WTC11 (cell line): ENCODE measurements around the gene SH3D19. TPM values are rescaled to one million over a fixed set of nuclear protein-coding genes. Genes with fewer than 3 reads are reported as not detected.
A peak's percentile ranks its signal among the peaks of the same experiment; 100 is the strongest.

Source experiments
- ATAC-seq: fragments of 200-7000 bp; cut with Tn5 transposase; 2 replicates; pipeline ENCODE4 v1.10.0; 2021; ENCODE audit warnings: mild to moderate bottlenecking, moderate library complexity
- CTCF ChIA-PET: fragments of 300-600 bp; sonication (Branson Sonifier 250); formaldehyde crosslinking; loops from one replicate; lab custom pipeline; 2021; ENCODE audit warnings: antibody characterized with exemption; lab: Charles Lee
- POLR2A ChIA-PET: fragments of 350-600 bp; sonication (Branson Sonifier 250); formaldehyde crosslinking; loops from one replicate; lab custom pipeline; 2021; ENCODE audit warnings: antibody characterized with exemption; lab: Charles Lee
- DNase-seq: peaks from one replicate; pipeline ENCODE4 v3.0.0; 2021; ENCODE audit warnings: low spot score
- H3K27ac Mint-ChIP-seq: 2 replicates; pipeline ENCODE4 v1.8.0; 2021; ENCODE audit warnings: mixed read lengths
- H3K27me3 Mint-ChIP-seq: 2 replicates; pipeline ENCODE4 v1.8.0; 2021; ENCODE audit warnings: low read depth, mild to moderate bottlenecking, moderate library complexity, mixed read lengths
- H3K36me3 Mint-ChIP-seq: 2 replicates; pipeline ENCODE4 v1.8.0; 2021; ENCODE audit warnings: mixed read lengths
- H3K4me1 Mint-ChIP-seq: 2 replicates; pipeline ENCODE4 v1.8.0; 2022; ENCODE audit warnings: mixed read lengths
- H3K4me3 Mint-ChIP-seq: 2 replicates; pipeline ENCODE4 v1.8.0; 2021; ENCODE audit warnings: mild to moderate bottlenecking, moderate library complexity, mixed read lengths
- H3K9me3 Mint-ChIP-seq: 2 replicates; pipeline ENCODE4 v1.8.0; 2021; ENCODE audit warnings: mixed read lengths
- CREB1 ChIP-seq: sonication (generic); formaldehyde crosslinking; IDR thresholded peaks from 2 replicates; pipeline ENCODE4 v1.8.0; 2023; ENCODE audit warnings: mild to moderate bottlenecking, missing genetic modification reagents
- E2F1 ChIP-seq: sonication (generic); formaldehyde crosslinking; IDR thresholded peaks from 2 replicates; pipeline ENCODE4 v1.8.0; 2022; ENCODE audit warnings: mild to moderate bottlenecking, missing genetic modification reagents
- ELF4 ChIP-seq: sonication (generic); formaldehyde crosslinking; IDR thresholded peaks from 2 replicates; pipeline ENCODE4 v1.8.1; 2022; ENCODE audit warnings: low read depth, mild to moderate bottlenecking, moderate library complexity, missing genetic modification reagents
- FOXJ3 ChIP-seq: sonication (generic); formaldehyde crosslinking; IDR thresholded peaks from 2 replicates; pipeline ENCODE4 v1.9.0; 2021; ENCODE audit warnings: missing genetic modification reagents, mild to moderate bottlenecking, borderline replicate concordance
- FOXP1 ChIP-seq: sonication (generic); formaldehyde crosslinking; IDR thresholded peaks from 2 replicates; pipeline ENCODE4 v1.8.0; 2022; ENCODE audit warnings: missing genetic modification reagents, mild to moderate bottlenecking, moderate library complexity, borderline replicate concordance
- GTF2I ChIP-seq: fragments of 250-450 bp; sonication (Bioruptor Pico); conservative IDR thresholded peaks from 2 replicates; pipeline ENCODE4 v1.4.0; 2021; ENCODE audit warnings: mild to moderate bottlenecking
- MXD4 ChIP-seq: fragments of 250-450 bp; sonication (Bioruptor Pico); IDR thresholded peaks from 2 replicates; pipeline ENCODE4 v1.8.0; 2021; ENCODE audit warnings: mild to moderate bottlenecking, moderate library complexity, borderline replicate concordance
- RELA ChIP-seq: sonication (generic); formaldehyde crosslinking; IDR thresholded peaks from 2 replicates; pipeline ENCODE4 v1.8.1; 2022; ENCODE audit warnings: missing genetic modification reagents, mild to moderate bottlenecking, borderline replicate concordance
- USF1 ChIP-seq: sonication (generic); formaldehyde crosslinking; IDR thresholded peaks from 2 replicates; pipeline ENCODE4 v1.8.0; 2022; ENCODE audit warnings: mild to moderate bottlenecking, missing genetic modification reagents
- USF2 ChIP-seq: sonication (generic); formaldehyde crosslinking; IDR thresholded peaks from 2 replicates; pipeline ENCODE4 v1.8.1; 2023; ENCODE audit warnings: mild to moderate bottlenecking, missing genetic modification reagents, moderate library complexity
- ZBTB43 ChIP-seq: sonication (generic); formaldehyde crosslinking; IDR thresholded peaks from 2 replicates; pipeline ENCODE4 v1.8.1; 2023; ENCODE audit warnings: mild to moderate bottlenecking, missing genetic modification reagents
- ZNF263 ChIP-seq: sonication (generic); formaldehyde crosslinking; IDR thresholded peaks from 2 replicates; pipeline ENCODE4 v1.8.1; 2022; ENCODE audit warnings: low read depth, mild to moderate bottlenecking, moderate library complexity, missing genetic modification reagents
- total RNA-seq: library from RNA; stranded (reverse); gene quantifications from 3 replicates; pipeline ENCODE4 v1.2.3, GENCODE V29; 2021
- TF ChIP-seq, protein P1 (sequence below): sonication (generic); formaldehyde crosslinking; IDR thresholded peaks from 2 replicates; pipeline ENCODE4 v1.8.1; 2022; ENCODE audit warnings: mild to moderate bottlenecking, missing genetic modification reagents, moderate library complexity, borderline replicate concordance
- TF ChIP-seq, protein P2 (sequence below): sonication (generic); formaldehyde crosslinking; IDR thresholded peaks from 2 replicates; pipeline ENCODE4 v1.8.1; 2022; ENCODE audit warnings: low read depth, missing genetic modification reagents, borderline replicate concordance
- TF ChIP-seq, protein P3 (sequence below): sonication (generic); formaldehyde crosslinking; IDR thresholded peaks from 2 replicates; pipeline ENCODE4 v1.8.1; 2023; ENCODE audit warnings: mild to moderate bottlenecking, moderate library complexity, missing genetic modification reagents
- TF ChIP-seq, protein P4 (sequence below): fragments of 250-450 bp; sonication (Bioruptor Pico); IDR thresholded peaks from 2 replicates; pipeline ENCODE4 v2.1.2; 2022; ENCODE audit warnings: mild to moderate bottlenecking, moderate library complexity
- TF ChIP-seq, protein P5 (sequence below): fragments of 250-450 bp; sonication (Bioruptor Pico); IDR thresholded peaks from 2 replicates; pipeline ENCODE4 v1.9.0; 2021; ENCODE audit warnings: mild to moderate bottlenecking

Gene SH3D19
- total RNA-seq, 1 experiment from 2014 or later, result 41.6 TPM

GRCh38 chr4:151166636-151167035 is 158.8 kb downstream of the SH3D19 start (continued):
- TF ChIP-seq USF1 (CRISPR knock-in tag) (no peak), RELA (CRISPR knock-in tag) (no peak), FOXJ3 (CRISPR knock-in tag) (no peak), CREB1 (CRISPR knock-in tag) (no peak), ZBTB43 (CRISPR knock-in tag) (no peak), GTF2I (CRISPR knock-in tag) (no peak), MXD4 (no peak), FOXP1 (CRISPR knock-in tag) (no peak), ZNF263 (no peak)
- TF ChIP-seq, protein P1, sequence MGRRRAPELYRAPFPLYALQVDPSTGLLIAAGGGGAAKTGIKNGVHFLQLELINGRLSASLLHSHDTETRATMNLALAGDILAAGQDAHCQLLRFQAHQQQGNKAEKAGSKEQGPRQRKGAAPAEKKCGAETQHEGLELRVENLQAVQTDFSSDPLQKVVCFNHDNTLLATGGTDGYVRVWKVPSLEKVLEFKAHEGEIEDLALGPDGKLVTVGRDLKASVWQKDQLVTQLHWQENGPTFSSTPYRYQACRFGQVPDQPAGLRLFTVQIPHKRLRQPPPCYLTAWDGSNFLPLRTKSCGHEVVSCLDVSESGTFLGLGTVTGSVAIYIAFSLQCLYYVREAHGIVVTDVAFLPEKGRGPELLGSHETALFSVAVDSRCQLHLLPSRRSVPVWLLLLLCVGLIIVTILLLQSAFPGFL, result no peak
- TF ChIP-seq, protein P2, sequence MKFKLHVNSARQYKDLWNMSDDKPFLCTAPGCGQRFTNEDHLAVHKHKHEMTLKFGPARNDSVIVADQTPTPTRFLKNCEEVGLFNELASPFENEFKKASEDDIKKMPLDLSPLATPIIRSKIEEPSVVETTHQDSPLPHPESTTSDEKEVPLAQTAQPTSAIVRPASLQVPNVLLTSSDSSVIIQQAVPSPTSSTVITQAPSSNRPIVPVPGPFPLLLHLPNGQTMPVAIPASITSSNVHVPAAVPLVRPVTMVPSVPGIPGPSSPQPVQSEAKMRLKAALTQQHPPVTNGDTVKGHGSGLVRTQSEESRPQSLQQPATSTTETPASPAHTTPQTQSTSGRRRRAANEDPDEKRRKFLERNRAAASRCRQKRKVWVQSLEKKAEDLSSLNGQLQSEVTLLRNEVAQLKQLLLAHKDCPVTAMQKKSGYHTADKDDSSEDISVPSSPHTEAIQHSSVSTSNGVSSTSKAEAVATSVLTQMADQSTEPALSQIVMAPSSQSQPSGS (CRISPR knock-in tag), result no peak
- TF ChIP-seq, all 79 proteins: peak for 0

- CTCF ChIA-PET, result no interaction called here
- POLR2A ChIA-PET, result no interaction called here
- no peaks in the 10 kb centered on the region for H3K27me3 Mint-ChIP-seq
- TF ChIP-seq, protein P3, sequence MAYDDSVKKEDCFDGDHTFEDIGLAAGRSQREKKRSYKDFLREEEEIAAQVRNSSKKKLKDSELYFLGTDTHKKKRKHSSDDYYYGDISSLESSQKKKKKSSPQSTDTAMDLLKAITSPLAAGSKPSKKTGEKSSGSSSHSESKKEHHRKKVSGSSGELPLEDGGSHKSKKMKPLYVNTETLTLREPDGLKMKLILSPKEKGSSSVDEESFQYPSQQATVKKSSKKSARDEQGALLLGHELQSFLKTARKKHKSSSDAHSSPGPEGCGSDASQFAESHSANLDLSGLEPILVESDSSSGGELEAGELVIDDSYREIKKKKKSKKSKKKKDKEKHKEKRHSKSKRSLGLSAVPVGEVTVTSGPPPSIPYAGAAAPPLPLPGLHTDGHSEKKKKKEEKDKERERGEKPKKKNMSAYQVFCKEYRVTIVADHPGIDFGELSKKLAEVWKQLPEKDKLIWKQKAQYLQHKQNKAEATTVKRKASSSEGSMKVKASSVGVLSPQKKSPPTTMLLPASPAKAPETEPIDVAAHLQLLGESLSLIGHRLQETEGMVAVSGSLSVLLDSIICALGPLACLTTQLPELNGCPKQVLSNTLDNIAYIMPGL (CRISPR knock-in tag), result no peak
- TF ChIP-seq CREB1 (CRISPR knock-in tag) (no peak), USF2 (CRISPR knock-in tag) (no peak), ELF4 (CRISPR knock-in tag) (no peak), E2F1 (no peak)
- TF ChIP-seq, protein P4, sequence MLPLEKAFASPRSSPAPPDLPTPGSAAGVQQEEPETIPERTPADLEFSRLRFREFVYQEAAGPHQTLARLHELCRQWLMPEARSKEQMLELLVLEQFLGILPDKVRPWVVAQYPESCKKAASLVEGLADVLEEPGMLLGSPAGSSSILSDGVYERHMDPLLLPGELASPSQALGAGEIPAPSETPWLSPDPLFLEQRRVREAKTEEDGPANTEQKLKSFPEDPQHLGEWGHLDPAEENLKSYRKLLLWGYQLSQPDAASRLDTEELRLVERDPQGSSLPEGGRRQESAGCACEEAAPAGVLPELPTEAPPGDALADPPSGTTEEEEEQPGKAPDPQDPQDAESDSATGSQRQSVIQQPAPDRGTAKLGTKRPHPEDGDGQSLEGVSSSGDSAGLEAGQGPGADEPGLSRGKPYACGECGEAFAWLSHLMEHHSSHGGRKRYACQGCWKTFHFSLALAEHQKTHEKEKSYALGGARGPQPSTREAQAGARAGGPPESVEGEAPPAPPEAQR (CRISPR knock-in tag), result no peak
- TF ChIP-seq, protein P5, sequence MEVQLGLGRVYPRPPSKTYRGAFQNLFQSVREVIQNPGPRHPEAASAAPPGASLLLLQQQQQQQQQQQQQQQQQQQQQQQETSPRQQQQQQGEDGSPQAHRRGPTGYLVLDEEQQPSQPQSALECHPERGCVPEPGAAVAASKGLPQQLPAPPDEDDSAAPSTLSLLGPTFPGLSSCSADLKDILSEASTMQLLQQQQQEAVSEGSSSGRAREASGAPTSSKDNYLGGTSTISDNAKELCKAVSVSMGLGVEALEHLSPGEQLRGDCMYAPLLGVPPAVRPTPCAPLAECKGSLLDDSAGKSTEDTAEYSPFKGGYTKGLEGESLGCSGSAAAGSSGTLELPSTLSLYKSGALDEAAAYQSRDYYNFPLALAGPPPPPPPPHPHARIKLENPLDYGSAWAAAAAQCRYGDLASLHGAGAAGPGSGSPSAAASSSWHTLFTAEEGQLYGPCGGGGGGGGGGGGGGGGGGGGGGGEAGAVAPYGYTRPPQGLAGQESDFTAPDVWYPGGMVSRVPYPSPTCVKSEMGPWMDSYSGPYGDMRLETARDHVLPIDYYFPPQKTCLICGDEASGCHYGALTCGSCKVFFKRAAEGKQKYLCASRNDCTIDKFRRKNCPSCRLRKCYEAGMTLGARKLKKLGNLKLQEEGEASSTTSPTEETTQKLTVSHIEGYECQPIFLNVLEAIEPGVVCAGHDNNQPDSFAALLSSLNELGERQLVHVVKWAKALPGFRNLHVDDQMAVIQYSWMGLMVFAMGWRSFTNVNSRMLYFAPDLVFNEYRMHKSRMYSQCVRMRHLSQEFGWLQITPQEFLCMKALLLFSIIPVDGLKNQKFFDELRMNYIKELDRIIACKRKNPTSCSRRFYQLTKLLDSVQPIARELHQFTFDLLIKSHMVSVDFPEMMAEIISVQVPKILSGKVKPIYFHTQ (CRISPR knock-in tag), result no peak
- H3K4me1 Mint-ChIP-seq, result peaks cover 30% of the 10 kb centered on the region
- peaks cover 7% of the 10 kb centered on the region for H3K9me3 Mint-ChIP-seq
- ATAC-seq (no peak), DNase-seq (no peak)
- no peak overlapping the region for H3K4me3 Mint-ChIP-seq
- peaks cover 38% of the 10 kb centered on the region for H3K36me3 Mint-ChIP-seq
- H3K27ac Mint-ChIP-seq, result peak overlapping the region; percentile 94
These were observed 160.0 kb downstream of the SH3D19 start for GRCh38 chr4:151165205-151166000.
